ENCODE measurements around the gene C11orf97. TPM values are rescaled to one million over a fixed set of nuclear protein-coding genes. Genes with fewer than 3 reads are reported as not detected.

Gene C11orf97
- total and polyA plus RNA-seq, 2 donors (not counting 3 experiments of a cell fraction or from before 2014, with no cell fraction given): not detected

GRCh38 chr11:94545264-94546161, 33.3 kb downstream of the C11orf97 start:
- no peaks in the 10 kb centered on the region for H3K9me1 ChIP-seq (replicated peaks; ENCODE audit: control insufficient read depth, extremely low read depth, insufficient read depth, low read length)
- H3K36me3 ChIP-seq (ENCODE audit: control insufficient read depth in 2 of 2, extremely low read depth in 1 of 2, insufficient read depth in 2 of 2, low read length in 2 of 2): no peaks in the 10 kb centered on the region
- FAIRE-seq (no peak), DNase-seq (ENCODE audit: low read depth, low spot score) (no peak)
- no peak overlapping the region for H3K27ac ChIP-seq (ENCODE audit: insufficient read depth, low read depth, low read length)
- peak overlapping the region; percentile 45 for H3K4me2 ChIP-seq (ENCODE audit: insufficient read depth, low read length)
- H3K9me3 ChIP-seq (replicated peaks; ENCODE audit: control insufficient read depth, insufficient read depth, low read length): no peaks in the 10 kb centered on the region
- TF ChIP-seq, protein P1, sequence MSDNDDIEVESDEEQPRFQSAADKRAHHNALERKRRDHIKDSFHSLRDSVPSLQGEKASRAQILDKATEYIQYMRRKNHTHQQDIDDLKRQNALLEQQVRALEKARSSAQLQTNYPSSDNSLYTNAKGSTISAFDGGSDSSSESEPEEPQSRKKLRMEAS (IDR thresholded peaks at IDR 0.05; ENCODE audit: insufficient read depth, insufficient read length): no peak
- TF ChIP-seq GATA2 (IDR thresholded peaks at IDR 0.05; ENCODE audit: insufficient read depth, insufficient read length, low read depth, low read length): no peak
- TF ChIP-seq, protein P2, sequence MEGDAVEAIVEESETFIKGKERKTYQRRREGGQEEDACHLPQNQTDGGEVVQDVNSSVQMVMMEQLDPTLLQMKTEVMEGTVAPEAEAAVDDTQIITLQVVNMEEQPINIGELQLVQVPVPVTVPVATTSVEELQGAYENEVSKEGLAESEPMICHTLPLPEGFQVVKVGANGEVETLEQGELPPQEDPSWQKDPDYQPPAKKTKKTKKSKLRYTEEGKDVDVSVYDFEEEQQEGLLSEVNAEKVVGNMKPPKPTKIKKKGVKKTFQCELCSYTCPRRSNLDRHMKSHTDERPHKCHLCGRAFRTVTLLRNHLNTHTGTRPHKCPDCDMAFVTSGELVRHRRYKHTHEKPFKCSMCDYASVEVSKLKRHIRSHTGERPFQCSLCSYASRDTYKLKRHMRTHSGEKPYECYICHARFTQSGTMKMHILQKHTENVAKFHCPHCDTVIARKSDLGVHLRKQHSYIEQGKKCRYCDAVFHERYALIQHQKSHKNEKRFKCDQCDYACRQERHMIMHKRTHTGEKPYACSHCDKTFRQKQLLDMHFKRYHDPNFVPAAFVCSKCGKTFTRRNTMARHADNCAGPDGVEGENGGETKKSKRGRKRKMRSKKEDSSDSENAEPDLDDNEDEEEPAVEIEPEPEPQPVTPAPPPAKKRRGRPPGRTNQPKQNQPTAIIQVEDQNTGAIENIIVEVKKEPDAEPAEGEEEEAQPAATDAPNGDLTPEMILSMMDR (IDR thresholded peaks at IDR 0.05; ENCODE audit: extremely low read depth in 1 of 2, insufficient read depth in 1 of 2, low read depth in 1 of 2, low read length in 2 of 2): no peak
- TF ChIP-seq FOS (IDR thresholded peaks at IDR 0.05; ENCODE audit: borderline replicate concordance, insufficient read depth, low read length): no peak
- no peak for TF ChIP-seq JUN (IDR thresholded peaks at IDR 0.05; ENCODE audit: borderline replicate concordance, insufficient read depth, insufficient read length, low read depth)
- no peak for TF ChIP-seq MYC (IDR thresholded peaks at IDR 0.05; ENCODE audit: low read depth, low read length)
- TF ChIP-seq EZH2 (IDR thresholded peaks at IDR 0.05; ENCODE audit: borderline replicate concordance, low read depth, low read length, severe bottlenecking): no peak
- TF ChIP-seq POLR2AphosphoS5 (IDR thresholded peaks at IDR 0.05; ENCODE audit: insufficient read depth, low read depth, low read length): no peak
- TF ChIP-seq POLR2A (IDR thresholded peaks at IDR 0.05; ENCODE audit: low read depth, low read length): no peak
- H3K27me3 ChIP-seq (ENCODE audit: control insufficient read depth in 2 of 2, insufficient read depth in 2 of 2, low read length in 2 of 2): peaks cover 2 to 6% of the 10 kb centered on the region in 2 experiments
- POLR2A ChIA-PET: no interaction called here
- dilution Hi-C loops (cut with MboI; ENCODE audit: extremely low pct_ligation_motif_present, low sequenced_read_pairs) (no loop called here), intact Hi-C loops (cut with micrococcal nuclease) (loop anchor here (2.0 to 10.0 kb wide), 3 partner anchors 219 to 427 kb away; partner anchors contain the start of genes AMOTL1, CWC15 and KDM4D)
- CTCF ChIA-PET: no interaction called here
- H4K20me1 ChIP-seq (replicated peaks; ENCODE audit: control insufficient read depth, extremely low read depth, insufficient read depth, low read length): no peaks in the 10 kb centered on the region
- H3K9ac ChIP-seq (replicated peaks; ENCODE audit: extremely low read depth, insufficient read depth, low read length): no peak overlapping the region
- H3K4me1 ChIP-seq (ENCODE audit: control insufficient read depth, extremely low read depth, insufficient read depth, low read length): peaks cover 12% of the 10 kb centered on the region
- no TSS peak for BruUV-seq (replicated peaks)
- peaks cover 9% of the 10 kb centered on the region for H3K79me2 ChIP-seq (ENCODE audit: control insufficient read depth, insufficient read depth, low read length)
- H2AFZ ChIP-seq (ENCODE audit: low read depth, low read length): peak overlapping the region; percentile 65
- peak overlapping the region in 1 of 3 experiments; percentile 57 for H3K4me3 ChIP-seq (replicated peaks in 1 of 3; ENCODE audit: insufficient read depth in 1 of 3, low read depth in 1 of 3, low read length in 3 of 3)
